ENCODE measurements around the gene UBE2V1. TPM values are rescaled to one million over a fixed set of nuclear protein-coding genes. Genes with fewer than 3 reads are reported as not detected.

UBE2V1 gene
- total RNA-seq, 2 experiments from 2014 or later, result 57.3 to 143 TPM

- no TSS peak for BruUV-seq (replicated peaks)
- peaks cover 6% of the 10 kb centered on the region; the same call in 1 of the 2 replicates for H4K20me1 ChIP-seq (ENCODE audit: insufficient read depth, low read length)
- H3K4me2 ChIP-seq (ENCODE audit: low read length), result no peak overlapping the region
- no peaks in the 10 kb centered on the region for H3K9me3 ChIP-seq (ENCODE audit: low read length)
- POLR2A ChIA-PET, result interaction anchor here (0.5 to 1.0 kb wide), 2 partner anchors 10 to 143 kb away, joined by 3 to 4 read pairs; no protein-coding TSS in a partner anchor
- peaks cover 68% of the 10 kb centered on the region for H3K79me2 ChIP-seq (ENCODE audit: insufficient read depth, low read depth, low read length)
- H2AFZ ChIP-seq (ENCODE audit: low read length), result no peak overlapping the region
- no peak overlapping the region for H3K4me3 ChIP-seq (ENCODE audit: low read depth, low read length, poor library complexity, severe bottlenecking)
- peaks cover 93% of the 10 kb centered on the region for H3K36me3 ChIP-seq (ENCODE audit: insufficient read depth, low read length)
- peaks cover 10% of the 10 kb centered on the region for H3K4me1 ChIP-seq (ENCODE audit: insufficient read depth, low read length, poor library complexity, severe bottlenecking)
- H3K9me2 ChIP-seq (ENCODE audit: insufficient read depth, low read length), result no peaks in the 10 kb centered on the region
- no peak for DNase-seq (ENCODE audit: low spot score)
- intact Hi-C loops (cut with micrococcal nuclease; ENCODE audit: unreplicated experiment), result no loop called here
- TF ChIP-seq EZH2phosphoT487 (IDR thresholded peaks at IDR 0.05; ENCODE audit: borderline replicate concordance, low read depth, low read length) (no peak), CTCF (conservative IDR thresholded peaks at IDR 0.05; ENCODE audit: low read length) (no peak)
- no peak overlapping the region for H3K27ac ChIP-seq (ENCODE audit: low read depth, low read length, poor library complexity, severe bottlenecking)
- CTCF ChIA-PET (ENCODE audit: unreplicated experiment), result no interaction called here
Observed at GRCh38 chr20:50097843-50098242, 15.1 kb downstream of the UBE2V1 start.

GRCh38 chr20:50096237-50096636 is 16.7 kb downstream of the UBE2V1 start:
- H2AFZ ChIP-seq (ENCODE audit: low read length), result no peak overlapping the region
- CTCF ChIA-PET (ENCODE audit: unreplicated experiment), result interaction anchor here (0.8 kb wide), 1 partner anchor 11 kb away, joined by 3 read pairs; no protein-coding TSS in a partner anchor
- no peak overlapping the region for H3K27ac ChIP-seq (ENCODE audit: low read depth, low read length, poor library complexity, severe bottlenecking)
- H3K4me1 ChIP-seq (ENCODE audit: insufficient read depth, low read length, poor library complexity, severe bottlenecking), result no peaks in the 10 kb centered on the region
- H3K79me2 ChIP-seq (ENCODE audit: insufficient read depth, low read depth, low read length), result peaks cover 56% of the 10 kb centered on the region; the same call in 1 of the 2 replicates
- no peak overlapping the region for H3K4me3 ChIP-seq (ENCODE audit: low read depth, low read length, poor library complexity, severe bottlenecking)
- peaks cover 85% of the 10 kb centered on the region for H3K36me3 ChIP-seq (ENCODE audit: insufficient read depth, low read length)
- TF ChIP-seq EZH2phosphoT487 (IDR thresholded peaks at IDR 0.05; ENCODE audit: borderline replicate concordance, low read depth, low read length), result no peak
- intact Hi-C loops (cut with micrococcal nuclease; ENCODE audit: unreplicated experiment), result no loop called here
- no peaks in the 10 kb centered on the region for H3K9me2 ChIP-seq (ENCODE audit: insufficient read depth, low read length)
- BruUV-seq (replicated peaks), result no TSS peak
- DNase-seq (ENCODE audit: low spot score), result no peak
- H3K9me3 ChIP-seq (ENCODE audit: low read length), result no peaks in the 10 kb centered on the region
- POLR2A ChIA-PET, result interaction anchor here (0.7 kb wide), 1 partner anchor 114 kb away, joined by 3 read pairs; no protein-coding TSS in a partner anchor
- no peak overlapping the region for H3K4me2 ChIP-seq (ENCODE audit: low read length)
- no peaks in the 10 kb centered on the region for H4K20me1 ChIP-seq (ENCODE audit: insufficient read depth, low read length)

GRCh38 chr20:50095476-50096078 is 17.4 kb downstream of the UBE2V1 start:
- H3K9me2 ChIP-seq (ENCODE audit: insufficient read depth, low read length), result no peaks in the 10 kb centered on the region
- DNase-seq (ENCODE audit: low spot score), result no peak
- ChIA-PET POLR2A (no interaction called here), CTCF (ENCODE audit: unreplicated experiment) (no interaction called here)
- intact Hi-C loops (cut with micrococcal nuclease; ENCODE audit: unreplicated experiment), result no loop called here
- no peak overlapping the region for H3K4me2 ChIP-seq (ENCODE audit: low read length)
- no peak overlapping the region for H3K4me3 ChIP-seq (ENCODE audit: low read depth, low read length, poor library complexity, severe bottlenecking)
- no TSS peak for BruUV-seq (replicated peaks)
- H4K20me1 ChIP-seq (ENCODE audit: insufficient read depth, low read length), result no peaks in the 10 kb centered on the region
- H3K4me1 ChIP-seq (ENCODE audit: insufficient read depth, low read length, poor library complexity, severe bottlenecking), result no peaks in the 10 kb centered on the region
- no peaks in the 10 kb centered on the region for H3K9me3 ChIP-seq (ENCODE audit: low read length)
- TF ChIP-seq CTCF (conservative IDR thresholded peaks at IDR 0.05; ENCODE audit: low read length), result no peak
- TF ChIP-seq EZH2phosphoT487 (IDR thresholded peaks at IDR 0.05; ENCODE audit: borderline replicate concordance, low read depth, low read length), result no peak
- H3K36me3 ChIP-seq (ENCODE audit: insufficient read depth, low read length), result peaks cover 82% of the 10 kb centered on the region
- no peak overlapping the region for H2AFZ ChIP-seq (ENCODE audit: low read length)
- H3K79me2 ChIP-seq (ENCODE audit: insufficient read depth, low read depth, low read length), result peaks cover 49% of the 10 kb centered on the region; the same call in 1 of the 2 replicates
- no peak overlapping the region for H3K27ac ChIP-seq (ENCODE audit: low read depth, low read length, poor library complexity, severe bottlenecking)
